Measurements from ENCODE around the gene TMEM41A. TPM values are rescaled to one million over a fixed set of nuclear protein-coding genes. Genes with fewer than 3 reads are reported as not detected.
"Not testable (repeated sequence)": the region's sequence is repeated elsewhere in the genome, so short reads cannot be mapped to it uniquely, and the experiment has no call there.

TMEM41A gene
- total RNA-seq, 1 donor = 10.5 TPM

GRCh38 chr3:185470323-185470722, 28.5 kb downstream of the TMEM41A start:
- H3K36me3 ChIP-seq (ENCODE audit: insufficient read depth, low read length) = peaks cover 5% of the 10 kb centered on the region
- no peaks in the 10 kb centered on the region for H3K4me1 ChIP-seq (ENCODE audit: insufficient read depth, low read length)
- TF ChIP-seq, protein P1, sequence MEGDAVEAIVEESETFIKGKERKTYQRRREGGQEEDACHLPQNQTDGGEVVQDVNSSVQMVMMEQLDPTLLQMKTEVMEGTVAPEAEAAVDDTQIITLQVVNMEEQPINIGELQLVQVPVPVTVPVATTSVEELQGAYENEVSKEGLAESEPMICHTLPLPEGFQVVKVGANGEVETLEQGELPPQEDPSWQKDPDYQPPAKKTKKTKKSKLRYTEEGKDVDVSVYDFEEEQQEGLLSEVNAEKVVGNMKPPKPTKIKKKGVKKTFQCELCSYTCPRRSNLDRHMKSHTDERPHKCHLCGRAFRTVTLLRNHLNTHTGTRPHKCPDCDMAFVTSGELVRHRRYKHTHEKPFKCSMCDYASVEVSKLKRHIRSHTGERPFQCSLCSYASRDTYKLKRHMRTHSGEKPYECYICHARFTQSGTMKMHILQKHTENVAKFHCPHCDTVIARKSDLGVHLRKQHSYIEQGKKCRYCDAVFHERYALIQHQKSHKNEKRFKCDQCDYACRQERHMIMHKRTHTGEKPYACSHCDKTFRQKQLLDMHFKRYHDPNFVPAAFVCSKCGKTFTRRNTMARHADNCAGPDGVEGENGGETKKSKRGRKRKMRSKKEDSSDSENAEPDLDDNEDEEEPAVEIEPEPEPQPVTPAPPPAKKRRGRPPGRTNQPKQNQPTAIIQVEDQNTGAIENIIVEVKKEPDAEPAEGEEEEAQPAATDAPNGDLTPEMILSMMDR (IDR thresholded peaks at IDR 0.05; ENCODE audit: extremely low read depth, low read depth, low read length) = no peak
- H3K4me3 ChIP-seq (ENCODE audit: insufficient read depth, low read length) = no peak overlapping the region
- H4K20me1 ChIP-seq (ENCODE audit: insufficient read depth, low read length) = no peaks in the 10 kb centered on the region
- no peaks in the 10 kb centered on the region for H3K9me3 ChIP-seq (ENCODE audit: low read depth, low read length)
- no peaks in the 10 kb centered on the region for H3K27me3 ChIP-seq (ENCODE audit: insufficient read depth, low read length)
- DNase-seq (ENCODE audit: insufficient read length, low spot score, missing footprints) = no peak
- no peak overlapping the region for H3K27ac ChIP-seq (ENCODE audit: low read depth, low read length)
- no peaks in the 10 kb centered on the region for H3K79me2 ChIP-seq (ENCODE audit: insufficient read depth, low read length)
- no peak overlapping the region for H3K4me2 ChIP-seq (ENCODE audit: insufficient read depth, low read length)
- no peak overlapping the region for H2AFZ ChIP-seq (ENCODE audit: low read length)

- Histone ChIP-seq H3K27ac (ENCODE audit: low read depth, low read length) (no peak overlapping the region), H3K4me2 (ENCODE audit: insufficient read depth, low read length) (no peak overlapping the region), H3K9me3 (ENCODE audit: low read depth, low read length) (no peaks in the 10 kb centered on the region), H3K79me2 (ENCODE audit: insufficient read depth, low read length) (no peaks in the 10 kb centered on the region), H3K4me3 (ENCODE audit: insufficient read depth, low read length) (no peak overlapping the region), H2AFZ (ENCODE audit: low read length) (no peak overlapping the region), H4K20me1 (ENCODE audit: insufficient read depth, low read length) (no peaks in the 10 kb centered on the region), H3K36me3 (ENCODE audit: insufficient read depth, low read length) (peaks cover 5% of the 10 kb centered on the region), H3K27me3 (ENCODE audit: insufficient read depth, low read length) (no peaks in the 10 kb centered on the region), H3K4me1 (ENCODE audit: insufficient read depth, low read length) (no peaks in the 10 kb centered on the region)
- TF ChIP-seq, protein P1 (IDR thresholded peaks at IDR 0.05; ENCODE audit: extremely low read depth, low read depth, low read length) = no peak
- no peak for DNase-seq (ENCODE audit: insufficient read length, low spot score, missing footprints)
These were observed 29.3 kb downstream of the TMEM41A start for GRCh38 chr3:185469542-185469941.

GRCh38 chr3:185466123-185466522, 32.7 kb downstream of the TMEM41A start:
- DNase-seq (ENCODE audit: insufficient read length, low spot score, missing footprints); H3K79me2 ChIP-seq (ENCODE audit: insufficient read depth, low read length); H3K36me3 ChIP-seq (ENCODE audit: insufficient read depth, low read length); H3K4me1 ChIP-seq (ENCODE audit: insufficient read depth, low read length); H3K27me3 ChIP-seq (ENCODE audit: insufficient read depth, low read length); H3K4me2 ChIP-seq (ENCODE audit: insufficient read depth, low read length); H3K9me3 ChIP-seq (ENCODE audit: low read depth, low read length); H3K4me3 ChIP-seq (ENCODE audit: insufficient read depth, low read length); H2AFZ ChIP-seq (ENCODE audit: low read length); H4K20me1 ChIP-seq (ENCODE audit: insufficient read depth, low read length); H3K27ac ChIP-seq (ENCODE audit: low read depth, low read length): not testable (repeated sequence)

DNA sequence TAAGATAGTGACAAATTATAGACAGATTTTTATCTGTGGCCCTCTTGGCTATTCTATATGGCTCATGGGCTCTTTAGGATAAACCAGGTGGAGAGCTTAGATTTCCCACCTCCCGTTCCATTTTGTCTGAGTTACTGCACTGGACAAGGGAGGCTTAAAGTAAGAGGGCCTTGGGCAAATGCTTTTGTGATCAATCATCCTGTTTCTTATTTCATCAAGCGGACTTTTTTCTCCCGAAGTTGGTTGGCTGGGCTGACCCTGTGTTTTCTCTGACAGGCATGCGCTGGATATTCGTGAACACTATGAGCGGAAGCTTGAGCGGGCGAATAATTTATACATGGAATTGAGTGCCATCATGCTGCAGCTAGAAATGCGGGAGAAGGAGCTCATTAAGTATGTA, 33.4 kb downstream of the TMEM41A start:
- Histone ChIP-seq H3K4me1 (ENCODE audit: insufficient read depth, low read length) (no peaks in the 10 kb centered on the region), H2AFZ (ENCODE audit: low read length) (no peak overlapping the region), H4K20me1 (ENCODE audit: insufficient read depth, low read length) (no peaks in the 10 kb centered on the region), H3K4me2 (ENCODE audit: insufficient read depth, low read length) (no peak overlapping the region), H3K4me3 (ENCODE audit: insufficient read depth, low read length) (no peak overlapping the region), H3K27ac (ENCODE audit: low read depth, low read length) (no peak overlapping the region), H3K9me3 (ENCODE audit: low read depth, low read length) (no peaks in the 10 kb centered on the region), H3K79me2 (ENCODE audit: insufficient read depth, low read length) (no peaks in the 10 kb centered on the region), H3K36me3 (ENCODE audit: insufficient read depth, low read length) (no peaks in the 10 kb centered on the region), H3K27me3 (ENCODE audit: insufficient read depth, low read length) (no peaks in the 10 kb centered on the region)
- DNase-seq (ENCODE audit: insufficient read length, low spot score, missing footprints) = no peak
- TF ChIP-seq, protein P1 (IDR thresholded peaks at IDR 0.05; ENCODE audit: extremely low read depth, low read depth, low read length) = no peak
